Measurements from ENCODE around the gene NRG2.

DNA sequence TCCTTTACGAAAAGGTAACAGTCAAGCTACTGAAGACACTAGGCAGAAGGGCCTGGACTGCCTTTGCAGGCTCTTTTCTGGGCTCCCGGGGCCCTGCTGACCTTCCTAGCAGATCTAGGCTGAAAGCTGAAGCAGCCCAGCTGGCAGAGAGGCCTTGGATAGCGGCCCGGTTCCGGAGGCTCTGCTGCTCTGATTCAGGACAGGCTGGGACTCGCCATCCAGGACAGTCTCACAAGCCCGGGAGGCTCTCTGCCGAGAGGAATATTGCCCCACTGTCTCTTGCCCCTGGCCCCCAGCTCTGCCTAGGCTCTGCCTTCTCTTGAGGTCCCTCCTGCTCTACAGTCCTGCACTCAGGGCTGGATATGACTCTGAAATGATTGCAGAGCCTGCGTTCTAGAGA is 179.7 kb downstream of the NRG2 start:
- TF ChIP-seq POLR2AphosphoS5 (IDR thresholded peaks at IDR 0.05; ENCODE audit: low read depth, low read length) (no peak), SIN3A (IDR thresholded peaks at IDR 0.05; ENCODE audit: borderline replicate concordance, insufficient read depth, low read length) (no peak), FOXP2 (optimal IDR thresholded peaks at IDR 0.05; ENCODE audit: borderline replicate concordance, extremely low read depth, extremely low read length, insufficient read depth) (no peak)
- TF ChIP-seq, protein P1, sequence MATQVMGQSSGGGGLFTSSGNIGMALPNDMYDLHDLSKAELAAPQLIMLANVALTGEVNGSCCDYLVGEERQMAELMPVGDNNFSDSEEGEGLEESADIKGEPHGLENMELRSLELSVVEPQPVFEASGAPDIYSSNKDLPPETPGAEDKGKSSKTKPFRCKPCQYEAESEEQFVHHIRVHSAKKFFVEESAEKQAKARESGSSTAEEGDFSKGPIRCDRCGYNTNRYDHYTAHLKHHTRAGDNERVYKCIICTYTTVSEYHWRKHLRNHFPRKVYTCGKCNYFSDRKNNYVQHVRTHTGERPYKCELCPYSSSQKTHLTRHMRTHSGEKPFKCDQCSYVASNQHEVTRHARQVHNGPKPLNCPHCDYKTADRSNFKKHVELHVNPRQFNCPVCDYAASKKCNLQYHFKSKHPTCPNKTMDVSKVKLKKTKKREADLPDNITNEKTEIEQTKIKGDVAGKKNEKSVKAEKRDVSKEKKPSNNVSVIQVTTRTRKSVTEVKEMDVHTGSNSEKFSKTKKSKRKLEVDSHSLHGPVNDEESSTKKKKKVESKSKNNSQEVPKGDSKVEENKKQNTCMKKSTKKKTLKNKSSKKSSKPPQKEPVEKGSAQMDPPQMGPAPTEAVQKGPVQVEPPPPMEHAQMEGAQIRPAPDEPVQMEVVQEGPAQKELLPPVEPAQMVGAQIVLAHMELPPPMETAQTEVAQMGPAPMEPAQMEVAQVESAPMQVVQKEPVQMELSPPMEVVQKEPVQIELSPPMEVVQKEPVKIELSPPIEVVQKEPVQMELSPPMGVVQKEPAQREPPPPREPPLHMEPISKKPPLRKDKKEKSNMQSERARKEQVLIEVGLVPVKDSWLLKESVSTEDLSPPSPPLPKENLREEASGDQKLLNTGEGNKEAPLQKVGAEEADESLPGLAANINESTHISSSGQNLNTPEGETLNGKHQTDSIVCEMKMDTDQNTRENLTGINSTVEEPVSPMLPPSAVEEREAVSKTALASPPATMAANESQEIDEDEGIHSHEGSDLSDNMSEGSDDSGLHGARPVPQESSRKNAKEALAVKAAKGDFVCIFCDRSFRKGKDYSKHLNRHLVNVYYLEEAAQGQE (IDR thresholded peaks at IDR 0.05; ENCODE audit: insufficient read depth in 1 of 2, low read depth in 2 of 2, low read length in 2 of 2): no peak

Measured in PFSK-1 (cell line).